Endothelial cell of umbilical vein (primary cell): Measurements from ENCODE around the gene PRR7. TPM values are rescaled to one million over a fixed set of nuclear protein-coding genes. Genes with fewer than 3 reads are reported as not detected.

Experiments used
- BruUV-seq: library from RNA; stranded (reverse); fragments of 400-500 nt; replicated peaks from 2 replicates; lab custom pipeline; 2021; lab: Mats Ljungman, UMichigan
- CTCF ChIA-PET: fragments of 300-600, 350-600 bp; sonication (Branson Sonifier 250); formaldehyde crosslinking; loops from one replicate; lab custom pipeline; 2021; ENCODE audit warnings: antibody characterized with exemption, inconsistent platforms; lab: Charles Lee
- POLR2A ChIA-PET: fragments of 300-600, 350-600 bp; sonication (Branson Sonifier 250); formaldehyde crosslinking; loops from one replicate; lab custom pipeline; 2021; ENCODE audit warnings: antibody characterized with exemption, inconsistent platforms; lab: Charles Lee
- DNase-seq: peaks from one replicate; pipeline ENCODE4 v3.0.0-alpha.2; 2011; ENCODE audit warnings: low read depth, low spot score
- FAIRE-seq: peaks from 2 replicates; lab custom pipeline; 2011; peaks lifted over from hg19 to GRCh38; lab: Jason Lieb, UNC
- H2AFZ ChIP-seq: 2 replicates; pipeline ENCODE4 v1.6.0; 2012; ENCODE audit warnings: low read depth, low read length, control low read depth, inconsistent platforms
- H3K27ac ChIP-seq: 2 replicates; pipeline ENCODE4 v1.5.1; 2011; ENCODE audit warnings: low read depth, mild to moderate bottlenecking, control low read depth, low read length, moderate library complexity; ENCODE audit not compliant: insufficient read depth
- H3K27me3 ChIP-seq, 2 experiments: 2 replicates each; pipeline versions ENCODE4 v1.6.0 to v1.6.1; 2011; ENCODE audit warnings: low read length in 2 of 2, mixed read lengths in 1 of 2; ENCODE audit not compliant: control insufficient read depth in 2 of 2, insufficient read depth in 2 of 2
- H3K36me3 ChIP-seq, 2 experiments: 2 replicates in 1 of 2; 3 replicates in 1 of 2; pipeline ENCODE4 v1.5.1; 2011; ENCODE audit warnings: low read length in 2 of 2, mild to moderate bottlenecking in 1 of 2, moderate library complexity in 1 of 2; ENCODE audit not compliant: control insufficient read depth in 2 of 2, insufficient read depth in 2 of 2; ENCODE audit errors: extremely low read depth in 1 of 2
- H3K4me1 ChIP-seq: 3 replicates; pipeline ENCODE4 v1.5.1; 2011; ENCODE audit warnings: mild to moderate bottlenecking, low read length; ENCODE audit not compliant: control insufficient read depth, insufficient read depth; ENCODE audit errors: extremely low read depth
- H3K4me2 ChIP-seq: 2 replicates; pipeline ENCODE4 v1.6.1; 2011; ENCODE audit warnings: low read length, control low read depth, mixed read lengths; ENCODE audit not compliant: insufficient read depth
- H3K4me3 ChIP-seq, 3 experiments: fragments of 200-600 bp in 1 of 3; sonication (generic), shearing (Covaris generic) in 1 of 3; replicated peaks in 1 of 3; 2 replicates each; pipeline ENCODE4 v1.5.1; 2011 to 2016; ENCODE audit warnings: control low read depth in 3 of 3, low read length in 3 of 3, mild to moderate bottlenecking in 2 of 3, inconsistent platforms in 1 of 3, low read depth in 1 of 3, moderate library complexity in 1 of 3; ENCODE audit not compliant: insufficient read depth in 1 of 3
- H3K79me2 ChIP-seq: 2 replicates; pipeline ENCODE4 v1.6.0; 2012; ENCODE audit warnings: low read length, inconsistent platforms; ENCODE audit not compliant: control insufficient read depth, insufficient read depth
- H3K9ac ChIP-seq: replicated peaks from 2 replicates; pipeline ENCODE3; 2011; ENCODE audit warnings: low read length, control low read depth; ENCODE audit not compliant: insufficient read depth; ENCODE audit errors: extremely low read depth
- H3K9me1 ChIP-seq: replicated peaks from 3 replicates; pipeline ENCODE4 v1.6.0; 2011; ENCODE audit warnings: mild to moderate bottlenecking, low read length; ENCODE audit not compliant: control insufficient read depth, insufficient read depth; ENCODE audit errors: extremely low read depth
- H3K9me3 ChIP-seq: replicated peaks from 2 replicates; pipeline ENCODE4 v1.5.1; 2012; ENCODE audit warnings: low read length, inconsistent platforms; ENCODE audit not compliant: control insufficient read depth, insufficient read depth
- H4K20me1 ChIP-seq: replicated peaks from 2 replicates; pipeline ENCODE3; 2011; ENCODE audit warnings: mild to moderate bottlenecking, low read length; ENCODE audit not compliant: control insufficient read depth, insufficient read depth; ENCODE audit errors: extremely low read depth
- EZH2 ChIP-seq: IDR thresholded peaks from 2 replicates; pipeline ENCODE4 v1.6.1; 2012; ENCODE audit warnings: borderline replicate concordance, low read depth, mild to moderate bottlenecking, moderate library complexity, low read length, inconsistent platforms; ENCODE audit not compliant: severe bottlenecking
- FOS ChIP-seq: IDR thresholded peaks from 2 replicates; pipeline ENCODE4 v1.6.1; 2011; ENCODE audit warnings: mild to moderate bottlenecking, low read length, moderate library complexity, borderline replicate concordance; ENCODE audit not compliant: insufficient read depth
- GATA2 ChIP-seq: IDR thresholded peaks from 2 replicates; pipeline ENCODE4 v1.7.0; 2011; ENCODE audit warnings: low read depth, mild to moderate bottlenecking, moderate library complexity, mixed read lengths, low read length; ENCODE audit not compliant: insufficient read length, insufficient read depth
- JUN ChIP-seq: IDR thresholded peaks from 2 replicates; pipeline ENCODE4 v1.6.1; 2011; ENCODE audit warnings: borderline replicate concordance, low read depth; ENCODE audit not compliant: insufficient read length, insufficient read depth
- MYC ChIP-seq: IDR thresholded peaks from one replicate; pipeline ENCODE4 v1.6.1; 2011; ENCODE audit warnings: mild to moderate bottlenecking, low read depth, low read length
- POLR2A ChIP-seq: IDR thresholded peaks from 2 replicates; pipeline ENCODE4 v1.6.1; 2012; ENCODE audit warnings: low read depth, mild to moderate bottlenecking, control low read depth, low read length
- POLR2AphosphoS5 ChIP-seq: IDR thresholded peaks from 2 replicates; pipeline ENCODE4 v1.6.1; 2012; ENCODE audit warnings: low read depth, mild to moderate bottlenecking, control low read depth, low read length, moderate library complexity; ENCODE audit not compliant: insufficient read depth
- dilution Hi-C: fragments of 300-500 bp; cut with MboI; formaldehyde crosslinking; loops from one replicate; pipeline ENCODE4 v1.15.0; 2019; ENCODE audit warnings: low sequenced_read_pairs; ENCODE audit not compliant: extremely low pct_ligation_motif_present
- intact Hi-C: fragments of 100-400 bp; cut with micrococcal nuclease; formaldehyde crosslinking; loops from one replicate; pipeline ENCODE4 v1.10.0; 2022
- polyA plus RNA-seq, 4 experiments: library from polyadenylated mRNA; depleted of rRNA in 3 of 4; stranded (reverse) in 3 of 4; unstranded in 1 of 4; fragments of >200 nt; gene quantifications; 2 replicates each; pipeline versions ENCODE4 v1.2.1 to v1.2.3, GENCODE V29; 2011 to 2012; ENCODE audit warnings: missing spikeins in 1 of 4
- total RNA-seq: library from RNA; stranded (reverse); gene quantifications from 2 replicates; pipeline ENCODE4 v1.2.3, GENCODE V29; 2021
- TF ChIP-seq, protein P1 (sequence below), 2 donors: IDR thresholded peaks; 1 replicate in 1 of 2; 2 replicates in 1 of 2; pipeline ENCODE4 v1.5.1; 2011; ENCODE audit warnings: low read length in 2 of 2, mild to moderate bottlenecking in 2 of 2, moderate library complexity in 2 of 2, control low read depth in 1 of 2, inconsistent platforms in 1 of 2, low read depth in 1 of 2; ENCODE audit not compliant: insufficient read depth in 1 of 2; ENCODE audit errors: extremely low read depth in 1 of 2
- TF ChIP-seq, protein P2 (sequence below): IDR thresholded peaks from 2 replicates; pipeline ENCODE4 v1.6.1; 2011; ENCODE audit not compliant: insufficient read depth, insufficient read length

Gene PRR7
- total and polyA plus RNA-seq, 2 donors (not counting 3 experiments of a cell fraction or from before 2014, with no cell fraction given), result 6.5 to 6.6 TPM

- ChIA-PET POLR2A (no interaction called here), CTCF (no interaction called here)
- H3K27ac ChIP-seq, result no peak overlapping the region
- H3K27me3 ChIP-seq, result no peaks in the 10 kb centered on the region
- H2AFZ ChIP-seq, result no peak overlapping the region
- no peaks in the 10 kb centered on the region for H3K9me3 ChIP-seq
- H3K4me1 ChIP-seq, result peaks cover 25% of the 10 kb centered on the region
- DNase-seq (no peak), FAIRE-seq (no peak)
- BruUV-seq, result no TSS peak
- TF ChIP-seq GATA2, result no peak
- no peak for TF ChIP-seq POLR2AphosphoS5
- no peak for TF ChIP-seq MYC
- TF ChIP-seq FOS, result no peak
- no peak for TF ChIP-seq JUN
- TF ChIP-seq, protein P1, sequence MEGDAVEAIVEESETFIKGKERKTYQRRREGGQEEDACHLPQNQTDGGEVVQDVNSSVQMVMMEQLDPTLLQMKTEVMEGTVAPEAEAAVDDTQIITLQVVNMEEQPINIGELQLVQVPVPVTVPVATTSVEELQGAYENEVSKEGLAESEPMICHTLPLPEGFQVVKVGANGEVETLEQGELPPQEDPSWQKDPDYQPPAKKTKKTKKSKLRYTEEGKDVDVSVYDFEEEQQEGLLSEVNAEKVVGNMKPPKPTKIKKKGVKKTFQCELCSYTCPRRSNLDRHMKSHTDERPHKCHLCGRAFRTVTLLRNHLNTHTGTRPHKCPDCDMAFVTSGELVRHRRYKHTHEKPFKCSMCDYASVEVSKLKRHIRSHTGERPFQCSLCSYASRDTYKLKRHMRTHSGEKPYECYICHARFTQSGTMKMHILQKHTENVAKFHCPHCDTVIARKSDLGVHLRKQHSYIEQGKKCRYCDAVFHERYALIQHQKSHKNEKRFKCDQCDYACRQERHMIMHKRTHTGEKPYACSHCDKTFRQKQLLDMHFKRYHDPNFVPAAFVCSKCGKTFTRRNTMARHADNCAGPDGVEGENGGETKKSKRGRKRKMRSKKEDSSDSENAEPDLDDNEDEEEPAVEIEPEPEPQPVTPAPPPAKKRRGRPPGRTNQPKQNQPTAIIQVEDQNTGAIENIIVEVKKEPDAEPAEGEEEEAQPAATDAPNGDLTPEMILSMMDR (IDR thresholded peaks at IDR 0.05; ENCODE audit: extremely low read depth in 1 of 2, insufficient read depth in 1 of 2, low read depth in 1 of 2, low read length in 2 of 2), result no peak
- TF ChIP-seq, protein P2, sequence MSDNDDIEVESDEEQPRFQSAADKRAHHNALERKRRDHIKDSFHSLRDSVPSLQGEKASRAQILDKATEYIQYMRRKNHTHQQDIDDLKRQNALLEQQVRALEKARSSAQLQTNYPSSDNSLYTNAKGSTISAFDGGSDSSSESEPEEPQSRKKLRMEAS, result no peak
- no peak for TF ChIP-seq EZH2
- TF ChIP-seq POLR2A, result no peak
- intact Hi-C loops (no loop called here), dilution Hi-C loops (no loop called here)
- H3K36me3 ChIP-seq, result peaks cover 16 to 41% of the 10 kb centered on the region in 2 experiments
- no peak overlapping the region for H3K9ac ChIP-seq
- no peak overlapping the region for H3K4me3 ChIP-seq
- H3K79me2 ChIP-seq, result peaks cover 23% of the 10 kb centered on the region
- no peaks in the 10 kb centered on the region for H3K9me1 ChIP-seq
- H4K20me1 ChIP-seq, result no peaks in the 10 kb centered on the region
- no peak overlapping the region for H3K4me2 ChIP-seq
Observed at GRCh38 chr5:177465044-177465443, 18.4 kb downstream of the PRR7 start.
